ENCODE results near the gene ANKRD52. TPM values are rescaled to one million over a fixed set of nuclear protein-coding genes. Genes with fewer than 3 reads are reported as not detected.

ANKRD52 gene
- total RNA-seq, 2 experiments from 2014 or later, result 29.2 to 31.0 TPM

DNA sequence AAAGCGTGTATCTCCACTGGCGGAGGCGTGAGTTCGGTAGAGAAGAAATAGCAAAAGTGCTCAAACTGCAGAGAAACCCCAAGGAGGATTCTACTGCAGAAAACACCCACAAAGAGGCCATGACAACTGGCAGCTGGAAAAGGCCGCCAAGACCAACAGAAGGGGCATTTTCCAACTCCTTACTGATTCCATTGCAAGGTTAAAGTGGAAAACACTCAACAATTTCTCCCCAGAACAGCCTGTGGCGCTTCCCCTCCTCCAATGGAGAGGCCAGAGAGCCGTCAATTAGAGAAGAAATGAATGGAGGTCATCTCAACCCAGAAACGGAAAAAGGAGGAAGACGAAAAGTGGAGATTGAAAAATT is 618 bp upstream of the ANKRD52 start:
- Mint-ChIP-seq H3K36me3 (ENCODE audit: low read depth) (peaks cover 5% of the 10 kb centered on the region), H3K27ac (peak overlapping the region; percentile 72), H3K27me3 (no peaks in the 10 kb centered on the region), H3K4me3 (peak overlapping the region; percentile 81), H3K9me3 (ENCODE audit: low read depth) (no peaks in the 10 kb centered on the region), H3K4me1 (peaks cover 16% of the 10 kb centered on the region)
- ATAC-seq, result peak; percentile 11
- intact Hi-C loops (cut with DNase I, micrococcal nuclease), result loop anchor here (1.0 to 10.0 kb wide), 15 partner anchors 8 to 514 kb away; partner anchors contain the start of genes NABP2 (in 2 of the 2), CS (in 1 of the 2), GDF11 (in 1 of the 2) and MYL6B (in 1 of the 2)
- no peak for DNase-seq
- CTCF ChIA-PET, result interaction anchor here (0.6 to 3.2 kb wide), 18 partner anchors 11 to 205 kb away, joined by 3 to 26 read pairs (median 4); partner anchors contain the start of genes PA2G4 and RNF41
- POLR2A ChIA-PET, result interaction anchor here (2.1 kb wide), 1 partner anchor 37 kb away, joined by 4 read pairs; the partner anchor contains the start of gene RNF41

GRCh38 chr12:56257491-56258067 is 605 bp downstream of the ANKRD52 start:
- Mint-ChIP-seq H3K36me3 (ENCODE audit: low read depth) (peaks cover 15% of the 10 kb centered on the region), H3K27me3 (no peaks in the 10 kb centered on the region), H3K27ac (peak overlapping the region; percentile 27), H3K4me3 (peak overlapping the region; percentile 83), H3K9me3 (ENCODE audit: low read depth) (no peaks in the 10 kb centered on the region), H3K4me1 (peaks cover 16% of the 10 kb centered on the region)
- DNase-seq, result peak; percentile 29
- no peak for ATAC-seq
- intact Hi-C loops (cut with DNase I, micrococcal nuclease), result loop anchor here (1.0 to 10.0 kb wide), 15 partner anchors 10 to 513 kb away; partner anchors contain the start of genes NABP2 (in 2 of the 2), CS (in 1 of the 2), GDF11 (in 1 of the 2) and MYL6B (in 1 of the 2)
- ChIA-PET CTCF (interaction anchor here (0.6 to 3.2 kb wide), 22 partner anchors 10 to 207 kb away, joined by 3 to 26 read pairs (median 4); partner anchors contain the start of genes COQ10A, ESYT1, PA2G4 and RNF41), POLR2A (interaction anchor here (0.7 to 2.1 kb wide), 4 partner anchors 9 to 192 kb away, joined by 3 to 4 read pairs (median 4); partner anchors contain the start of genes COQ10A, RNF41 and TIMELESS)

DNA sequence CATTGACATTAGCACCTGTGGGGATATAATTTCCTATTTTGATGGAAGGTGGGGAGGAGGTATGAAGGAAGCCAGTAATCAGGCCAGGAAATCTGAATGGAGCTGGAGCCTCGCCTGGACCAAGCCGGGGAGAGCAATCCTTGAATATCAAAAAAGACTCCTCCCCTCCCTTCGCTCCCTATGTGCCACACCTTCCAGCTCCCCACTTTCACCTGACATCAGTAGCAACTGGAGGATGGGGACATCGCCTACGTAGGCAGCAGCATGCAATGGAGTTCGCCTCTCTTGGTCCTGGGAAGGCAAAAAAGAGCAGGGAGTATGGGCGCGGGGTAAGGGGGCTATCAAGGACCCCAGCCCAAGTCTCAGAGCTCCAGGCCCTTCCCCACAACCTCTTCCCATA is 1.1 kb downstream of the ANKRD52 start:
- H3K27ac Mint-ChIP-seq, result no peak overlapping the region
- H3K4me1 Mint-ChIP-seq, result peaks cover 16% of the 10 kb centered on the region
- H3K36me3 Mint-ChIP-seq (ENCODE audit: low read depth), result peaks cover 18% of the 10 kb centered on the region
- ATAC-seq (no peak), DNase-seq (no peak)
- H3K27me3 Mint-ChIP-seq, result no peaks in the 10 kb centered on the region
- ChIA-PET POLR2A (interaction anchor here (1.4 to 2.1 kb wide), 2 partner anchors 10 to 36 kb away, joined by 3 to 4 read pairs; partner anchors contain the start of genes COQ10A and RNF41), CTCF (interaction anchor here (0.6 to 3.2 kb wide), 14 partner anchors 9 to 205 kb away, joined by 3 to 26 read pairs (median 4); partner anchors contain the start of genes COQ10A, PA2G4, RNF41 and SMARCC2)
- peak overlapping the region; percentile 83 for H3K4me3 Mint-ChIP-seq
- intact Hi-C loops (cut with DNase I, micrococcal nuclease), result loop anchor here in 1 of 2 experiments (5.0 to 10.0 kb wide), 2 partner anchors 190 to 512 kb away; partner anchors contain the start of genes GDF11 and TIMELESS
- no peaks in the 10 kb centered on the region for H3K9me3 Mint-ChIP-seq (ENCODE audit: low read depth)

- Mint-ChIP-seq H3K4me3 (peak overlapping the region; percentile 83), H3K9me3 (ENCODE audit: low read depth) (no peaks in the 10 kb centered on the region), H3K4me1 (peaks cover 16% of the 10 kb centered on the region), H3K27ac (no peak overlapping the region), H3K36me3 (ENCODE audit: low read depth) (peaks cover 20% of the 10 kb centered on the region), H3K27me3 (no peaks in the 10 kb centered on the region)
- ChIA-PET POLR2A (interaction anchor here (1.4 kb wide), 1 partner anchor 10 kb away, joined by 3 read pairs; the partner anchor contains the start of gene COQ10A), CTCF (interaction anchor here (0.6 to 3.2 kb wide), 13 partner anchors 9 to 260 kb away, joined by 3 to 26 read pairs (median 3); partner anchors contain the start of genes COQ10A, IL23A, RNF41 and SMARCC2)
- intact Hi-C loops (cut with DNase I, micrococcal nuclease), result loop anchor here in 1 of 2 experiments (5.0 to 10.0 kb wide), 2 partner anchors 191 to 512 kb away; partner anchors contain the start of genes GDF11 and TIMELESS
- ATAC-seq, result no peak
- DNase-seq, result no peak
Observed at GRCh38 chr12:56256326-56256960, 1.7 kb downstream of the ANKRD52 start.

- Mint-ChIP-seq H3K27me3 (no peaks in the 10 kb centered on the region), H3K4me3 (no peak overlapping the region), H3K36me3 (ENCODE audit: low read depth) (peaks cover 20% of the 10 kb centered on the region), H3K27ac (no peak overlapping the region), H3K4me1 (peaks cover 16% of the 10 kb centered on the region), H3K9me3 (ENCODE audit: low read depth) (no peaks in the 10 kb centered on the region)
- ATAC-seq, result no peak
- POLR2A ChIA-PET, result no interaction called here
- CTCF ChIA-PET, result interaction anchor here (0.7 to 1.4 kb wide), 3 partner anchors 12 to 259 kb away, joined by 3 to 9 read pairs (median 3); partner anchors contain the start of genes SMARCC2 and SUOX
- no peak for DNase-seq
- intact Hi-C loops (cut with DNase I, micrococcal nuclease), result loop anchor here in 1 of 2 experiments (5.0 to 10.0 kb wide), 2 partner anchors 192 to 511 kb away; partner anchors contain the start of genes GDF11 and TIMELESS
Observed at GRCh38 chr12:56255671-56256070, 2.5 kb downstream of the ANKRD52 start.

GRCh38 chr12:56253091-56253490 is 5.1 kb downstream of the ANKRD52 start:
- peaks cover 9% of the 10 kb centered on the region for H3K4me1 Mint-ChIP-seq
- no peaks in the 10 kb centered on the region for H3K27me3 Mint-ChIP-seq
- no peak overlapping the region for H3K27ac Mint-ChIP-seq
- ATAC-seq (no peak), DNase-seq (no peak)
- peaks cover 23% of the 10 kb centered on the region for H3K36me3 Mint-ChIP-seq (ENCODE audit: low read depth)
- H3K4me3 Mint-ChIP-seq, result no peak overlapping the region
- no peaks in the 10 kb centered on the region for H3K9me3 Mint-ChIP-seq (ENCODE audit: low read depth)
- CTCF ChIA-PET, result interaction anchor here (0.8 to 1.4 kb wide), 3 partner anchors 33 to 98 kb away, joined by 3 to 4 read pairs (median 3); partner anchors contain the start of gene SMARCC2
- intact Hi-C loops (cut with DNase I, micrococcal nuclease), result loop anchor here in 1 of 2 experiments (10.0 kb wide), 1 partner anchor 508 kb away; the partner anchor contains the start of gene GDF11
- POLR2A ChIA-PET, result interaction anchor here (0.6 kb wide), 1 partner anchor 179 kb away, joined by 3 read pairs; no protein-coding TSS in a partner anchor

DNA sequence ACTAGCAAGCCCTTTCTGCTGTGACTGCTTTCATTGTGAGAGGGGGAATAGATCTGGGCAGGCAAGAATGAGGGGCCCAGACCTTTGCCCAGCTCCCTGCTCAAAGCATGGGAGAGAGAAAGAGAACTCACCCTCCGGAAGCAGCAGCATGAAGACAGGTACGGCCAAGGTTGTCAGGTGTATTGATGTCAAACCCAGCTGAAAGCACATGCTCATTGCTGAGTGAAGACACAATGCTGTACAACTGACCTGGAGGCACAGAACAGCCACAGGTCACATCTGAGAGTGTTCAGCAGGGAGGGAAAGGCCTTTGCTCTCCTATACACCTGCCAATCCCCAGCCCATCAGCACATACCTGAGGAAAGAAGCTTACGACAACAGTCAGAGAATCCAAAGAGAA is 5.5 kb downstream of the ANKRD52 start:
- ATAC-seq, result no peak
- CTCF ChIA-PET, result interaction anchor here (0.8 to 1.4 kb wide), 3 partner anchors 32 to 99 kb away, joined by 3 to 4 read pairs (median 3); partner anchors contain the start of gene SMARCC2
- H3K36me3 Mint-ChIP-seq (ENCODE audit: low read depth), result peaks cover 25% of the 10 kb centered on the region
- intact Hi-C loops (cut with DNase I, micrococcal nuclease), result loop anchor here in 1 of 2 experiments (10.0 kb wide), 1 partner anchor 508 kb away; the partner anchor contains the start of gene GDF11
- H3K27ac Mint-ChIP-seq, result no peak overlapping the region
- POLR2A ChIA-PET, result interaction anchor here (0.6 kb wide), 1 partner anchor 180 kb away, joined by 3 read pairs; no protein-coding TSS in a partner anchor
- no peaks in the 10 kb centered on the region for H3K9me3 Mint-ChIP-seq (ENCODE audit: low read depth)
- DNase-seq, result no peak
- peaks cover 9% of the 10 kb centered on the region for H3K4me1 Mint-ChIP-seq
- H3K4me3 Mint-ChIP-seq, result no peak overlapping the region
- H3K27me3 Mint-ChIP-seq, result no peaks in the 10 kb centered on the region

GRCh38 chr12:56248711-56249110 is 9.5 kb downstream of the ANKRD52 start:
- Mint-ChIP-seq H3K4me3 (no peak overlapping the region), H3K4me1 (no peaks in the 10 kb centered on the region), H3K27ac (no peak overlapping the region), H3K27me3 (no peaks in the 10 kb centered on the region), H3K9me3 (ENCODE audit: low read depth) (no peaks in the 10 kb centered on the region), H3K36me3 (ENCODE audit: low read depth) (peaks cover 35% of the 10 kb centered on the region)
- DNase-seq, result no peak
- ChIA-PET CTCF (interaction anchor here (0.7 to 1.5 kb wide), 4 partner anchors 15 to 215 kb away, joined by 3 to 5 read pairs (median 4); no protein-coding TSS in a partner anchor), POLR2A (no interaction called here)
- ATAC-seq, result no peak
- intact Hi-C loops (cut with DNase I, micrococcal nuclease), result no loop called here

DNA sequence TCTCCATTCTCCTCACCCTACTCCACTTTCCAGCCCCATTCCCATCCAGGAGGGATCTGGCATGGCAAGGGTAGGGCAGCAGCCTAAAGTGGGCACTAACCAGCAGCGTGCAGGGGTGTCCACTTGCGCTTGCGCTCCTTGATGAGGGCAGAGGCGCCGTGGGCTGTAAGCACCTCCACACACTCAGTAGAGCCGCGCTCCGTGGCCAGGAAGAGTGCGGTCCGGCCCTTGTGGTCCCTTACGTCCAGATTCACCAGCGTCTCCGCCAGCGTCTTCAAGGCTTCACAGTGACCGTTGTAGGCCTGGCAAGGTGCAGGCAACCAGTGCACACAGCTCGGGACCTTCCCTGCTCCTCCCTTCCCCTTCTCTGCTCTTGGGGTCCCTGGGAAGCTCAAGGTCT is 10.3 kb downstream of the ANKRD52 start:
- Mint-ChIP-seq H3K36me3 (ENCODE audit: low read depth) (peaks cover 33% of the 10 kb centered on the region), H3K9me3 (ENCODE audit: low read depth) (no peaks in the 10 kb centered on the region), H3K4me3 (no peak overlapping the region), H3K27me3 (no peaks in the 10 kb centered on the region), H3K27ac (no peak overlapping the region), H3K4me1 (no peaks in the 10 kb centered on the region)
- intact Hi-C loops (cut with DNase I, micrococcal nuclease), result no loop called here
- POLR2A ChIA-PET, result no interaction called here
- ATAC-seq, result no peak
- DNase-seq, result no peak
- CTCF ChIA-PET, result interaction anchor here (0.6 to 1.3 kb wide), 4 partner anchors 9 to 215 kb away, joined by 3 read pairs; partner anchors contain the start of gene ANKRD52

- H3K9me3 Mint-ChIP-seq (ENCODE audit: low read depth), result no peaks in the 10 kb centered on the region
- POLR2A ChIA-PET, result no interaction called here
- intact Hi-C loops (cut with DNase I, micrococcal nuclease), result no loop called here
- H3K27ac Mint-ChIP-seq, result no peak overlapping the region
- CTCF ChIA-PET, result interaction anchor here (0.7 kb wide), 1 partner anchor 232 kb away, joined by 3 read pairs; no protein-coding TSS in a partner anchor
- H3K36me3 Mint-ChIP-seq (ENCODE audit: low read depth), result peaks cover 25% of the 10 kb centered on the region
- no peak for ATAC-seq
- no peak overlapping the region for H3K4me3 Mint-ChIP-seq
- H3K27me3 Mint-ChIP-seq, result no peaks in the 10 kb centered on the region
- no peaks in the 10 kb centered on the region for H3K4me1 Mint-ChIP-seq
- no peak for DNase-seq
Observed at GRCh38 chr12:56244494-56244893, 13.7 kb downstream of the ANKRD52 start.

All from activated CD4-positive, alpha-beta T cell treated with anti-CD3 and anti-CD28 coated beads for 36 hours (primary cell).